DOHH2 (cell line): Measurements from ENCODE around the gene TMEM250.

ENCODE experiments used
- CTCF ChIP-seq: fragments of 200-600 bp; sonication (generic); IDR thresholded peaks from one replicate; pipeline ENCODE4 v1.5.1; 2014; ENCODE audit warnings: antibody characterized with exemption, mild to moderate bottlenecking, low read depth, low read length; ENCODE audit not compliant: poor library complexity, severe bottlenecking
- EZH2phosphoT487 ChIP-seq: fragments of 200-600 bp; sonication (generic); IDR thresholded peaks from 2 replicates; pipeline ENCODE4 v1.6.1; 2017; ENCODE audit warnings: borderline replicate concordance, mild to moderate bottlenecking, antibody characterized with exemption, low read length, moderate library complexity, mixed read lengths

GRCh38 chr9:136122425-136123383 lies 4.0 kb upstream of the TMEM250 start:
- TF ChIP-seq CTCF (peak; percentile 93), EZH2phosphoT487 (no peak)
